ENCODE results near the gene TCF23. TPM values are rescaled to one million over a fixed set of nuclear protein-coding genes. Genes with fewer than 3 reads are reported as not detected.

TCF23 gene
- total RNA-seq, 2 donors from 2014 or later: under 0.01 to 0.66 TPM

GRCh38 chr2:27152796-27153464 lies 4.1 kb downstream of the TCF23 start:
- Histone ChIP-seq H3K4me1 (no peaks in the 10 kb centered on the region), H3K9me3 (no peaks in the 10 kb centered on the region), H3K27ac (no peak overlapping the region), H3K36me3 (replicated peaks in 1 of 2; ENCODE audit: insufficient read depth in 1 of 2, low read depth in 2 of 2) (no peaks in the 10 kb centered on the region), H3K4me3 (no peak overlapping the region), H3K27me3 (no peaks in the 10 kb centered on the region)
- no peak for ATAC-seq
- no peak for DNase-seq
- intact Hi-C loops (cut with DNase I): no loop called here
- WGBS, 2 donors: 39 to 84% methylated on average over 2 of the region's 2 CpGs
- TF ChIP-seq CTCF (IDR thresholded peaks at IDR 0.05) (no peak), POLR2A (IDR thresholded peaks at IDR 0.05) (no peak)

GRCh38 chr2:27154488-27154887 lies 5.7 kb downstream of the TCF23 start:
- no peak for TF ChIP-seq POLR2A (IDR thresholded peaks at IDR 0.05)
- TF ChIP-seq CTCF (IDR thresholded peaks at IDR 0.05): no peak
- Histone ChIP-seq H3K9me3 (no peaks in the 10 kb centered on the region), H3K36me3 (replicated peaks in 1 of 2; ENCODE audit: insufficient read depth in 1 of 2, low read depth in 2 of 2) (no peaks in the 10 kb centered on the region), H3K4me3 (no peak overlapping the region), H3K4me1 (no peaks in the 10 kb centered on the region), H3K27ac (no peak overlapping the region), H3K27me3 (no peaks in the 10 kb centered on the region)
- intact Hi-C loops (cut with DNase I): no loop called here
- 64 to 78% methylated on average over 6 of the region's 6 CpGs for WGBS, 2 donors
- ATAC-seq (no peak), DNase-seq (no peak)

GRCh38 chr2:27155069-27155520 lies 6.3 kb downstream of the TCF23 start:
- TF ChIP-seq CTCF (IDR thresholded peaks at IDR 0.05) (no peak), POLR2A (IDR thresholded peaks at IDR 0.05) (no peak)
- no peaks in the 10 kb centered on the region for H3K27me3 ChIP-seq
- H3K36me3 ChIP-seq (replicated peaks in 1 of 2; ENCODE audit: insufficient read depth in 1 of 2, low read depth in 2 of 2): no peaks in the 10 kb centered on the region
- ATAC-seq (no peak), DNase-seq (no peak)
- no peaks in the 10 kb centered on the region for H3K9me3 ChIP-seq
- H3K27ac ChIP-seq: no peak overlapping the region
- intact Hi-C loops (cut with DNase I): no loop called here
- 74 to 75% methylated on average over 7 to 9 of the region's 9 CpGs for WGBS, 2 donors
- no peaks in the 10 kb centered on the region for H3K4me1 ChIP-seq
- no peak overlapping the region for H3K4me3 ChIP-seq

GRCh38 chr2:27158468-27158867 lies 9.7 kb downstream of the TCF23 start:
- H3K4me1 ChIP-seq: no peaks in the 10 kb centered on the region
- DNase-seq (no peak), ATAC-seq (no peak)
- H3K27ac ChIP-seq: no peak overlapping the region
- WGBS, 2 donors: 46% methylated on average over 5 to 6 of the region's 6 CpGs
- no peaks in the 10 kb centered on the region for H3K9me3 ChIP-seq
- H3K4me3 ChIP-seq: no peak overlapping the region
- no peak for TF ChIP-seq CTCF (IDR thresholded peaks at IDR 0.05)
- no peak for TF ChIP-seq POLR2A (IDR thresholded peaks at IDR 0.05)
- H3K27me3 ChIP-seq: no peaks in the 10 kb centered on the region
- intact Hi-C loops (cut with DNase I): no loop called here
- H3K36me3 ChIP-seq (replicated peaks in 1 of 2; ENCODE audit: insufficient read depth in 1 of 2, low read depth in 2 of 2): no peaks in the 10 kb centered on the region

GRCh38 chr2:27159271-27159670 lies 10.5 kb downstream of the TCF23 start:
- Histone ChIP-seq H3K36me3 (replicated peaks in 1 of 2; ENCODE audit: insufficient read depth in 1 of 2, low read depth in 2 of 2) (no peaks in the 10 kb centered on the region), H3K4me1 (no peaks in the 10 kb centered on the region), H3K4me3 (no peak overlapping the region), H3K9me3 (no peaks in the 10 kb centered on the region), H3K27me3 (no peaks in the 10 kb centered on the region), H3K27ac (no peak overlapping the region)
- intact Hi-C loops (cut with DNase I): no loop called here
- DNase-seq (no peak), ATAC-seq (no peak)
- WGBS, 2 donors: 57 to 65% methylated on average over 1 to 6 of the region's 6 CpGs
- TF ChIP-seq CTCF (IDR thresholded peaks at IDR 0.05) (no peak), POLR2A (IDR thresholded peaks at IDR 0.05) (no peak)
